ENCODE results near the gene NRGN.

Gene NRGN

DNA sequence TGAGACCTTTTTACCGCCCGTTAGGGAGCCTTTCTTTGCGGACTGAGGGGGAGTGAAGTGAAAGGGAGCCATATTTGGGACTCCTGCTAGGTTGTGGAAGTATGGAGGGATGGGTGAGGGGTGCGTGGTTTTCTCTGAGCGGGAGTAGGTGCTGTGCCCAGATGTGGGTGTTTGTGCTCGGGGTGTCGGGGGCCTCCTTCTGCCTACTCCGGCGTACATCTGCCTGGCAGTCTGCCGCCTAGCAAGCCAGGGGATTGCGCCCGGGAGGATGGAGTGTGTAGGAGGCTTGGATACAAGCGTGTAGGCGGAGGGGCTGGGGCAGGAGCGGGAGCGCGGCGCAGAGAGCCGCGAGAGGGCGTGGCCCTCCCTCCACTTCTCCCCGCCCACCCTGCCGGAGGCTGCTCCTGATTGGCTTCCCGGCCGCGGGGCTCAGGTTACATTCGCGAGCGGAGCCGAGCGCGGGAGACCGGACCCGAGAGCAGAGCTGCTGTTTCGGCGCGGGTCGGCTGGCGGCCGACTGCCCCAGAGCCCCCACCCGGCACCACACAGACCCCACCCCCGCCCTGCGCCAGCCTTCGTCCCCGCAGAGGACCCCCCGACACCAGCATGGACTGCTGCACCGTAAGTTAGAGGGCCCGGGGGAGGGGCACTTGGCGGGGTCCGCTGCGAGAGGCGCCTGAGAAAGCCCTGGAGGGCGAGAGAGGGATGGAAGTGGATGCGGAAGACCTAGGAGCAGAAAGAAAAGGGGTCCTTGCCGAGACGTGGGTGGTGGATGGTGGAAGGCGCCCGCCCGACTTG is at the start of gene NRGN:
Gene NRGN, plus strand, starts transcription at position 464 of the 798 bp plus-strand sequence. Its CDS starts 143 bp downstream, at position 607.
- DNase-seq: peak; percentile 75

- DNase-seq: no peak
These were observed 46.6 kb upstream of the NRGN start for GRCh38 chr11:124693142-124693541.

GRCh38 chr11:124699547-124699946 is 40.2 kb upstream of the NRGN start:
- DNase-seq: no peak

DNA sequence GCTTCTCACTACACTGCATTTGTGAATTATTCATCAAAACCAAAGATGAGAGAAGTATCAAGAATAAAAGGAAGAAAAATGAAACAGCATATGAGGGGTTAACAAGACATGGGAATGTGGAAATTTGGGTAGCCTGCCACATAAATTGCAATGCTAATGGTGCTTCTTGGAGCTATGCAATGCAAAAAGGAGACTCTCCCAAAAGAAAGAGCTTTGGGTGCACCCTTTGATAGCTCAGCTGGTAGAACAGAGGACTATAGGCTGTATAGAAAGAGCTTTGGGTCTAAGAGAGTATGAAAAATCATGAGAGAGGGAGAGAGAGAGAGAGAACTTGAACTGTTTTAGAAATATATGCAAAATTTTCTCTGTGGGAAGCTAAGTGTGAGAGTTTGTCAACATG is 39.7 kb upstream of the NRGN start:
- DNase-seq: no peak

- no peak for DNase-seq
These were observed 31.9 kb upstream of the NRGN start for GRCh38 chr11:124707829-124708228.

DNA sequence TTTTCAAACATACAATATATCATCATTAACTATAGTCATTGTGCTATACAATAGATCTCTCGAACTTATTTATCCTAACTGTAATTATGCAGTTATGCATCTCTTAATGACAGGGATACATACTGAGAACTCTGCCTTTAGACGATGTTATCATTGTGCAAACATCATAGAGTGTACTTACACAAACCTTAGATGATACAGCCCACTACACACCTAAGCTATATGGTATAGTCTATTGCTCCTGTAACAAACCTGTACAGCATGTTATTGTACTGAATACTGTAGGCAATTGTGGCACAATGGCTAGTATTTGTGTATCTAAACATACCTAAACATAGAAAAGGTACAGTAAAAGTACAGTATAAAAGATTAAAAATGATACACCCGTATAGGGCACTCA is 27.4 kb upstream of the NRGN start:
- DNase-seq: no peak

DNA sequence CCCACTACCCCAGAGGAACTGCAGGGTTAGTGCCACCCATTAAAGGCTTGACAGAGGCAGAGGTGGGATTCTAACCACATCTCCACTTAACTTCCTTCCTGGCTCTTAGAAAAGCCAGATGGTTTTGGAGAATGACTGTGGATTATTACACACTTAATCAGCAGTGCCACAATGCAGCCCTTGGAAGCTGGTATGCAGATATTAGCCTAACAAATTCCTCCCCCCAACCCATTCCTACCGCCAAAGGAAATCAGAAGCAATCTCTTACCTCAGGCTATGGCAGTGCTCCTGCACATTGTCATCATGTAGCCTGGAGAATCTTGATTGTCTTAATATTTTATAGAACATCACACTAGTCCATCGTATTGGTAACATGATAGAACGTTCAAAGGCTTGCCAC is 23.2 kb upstream of the NRGN start:
- DNase-seq: no peak

- DNase-seq: no peak
These were observed 22.3 kb upstream of the NRGN start for GRCh38 chr11:124717421-124717785.

GRCh38 chr11:124717786-124718651 is 21.7 kb upstream of the NRGN start:
- DNase-seq: peak; percentile 34

- no peak for DNase-seq
These were observed 20.9 kb upstream of the NRGN start for GRCh38 chr11:124718801-124719200.

DNA sequence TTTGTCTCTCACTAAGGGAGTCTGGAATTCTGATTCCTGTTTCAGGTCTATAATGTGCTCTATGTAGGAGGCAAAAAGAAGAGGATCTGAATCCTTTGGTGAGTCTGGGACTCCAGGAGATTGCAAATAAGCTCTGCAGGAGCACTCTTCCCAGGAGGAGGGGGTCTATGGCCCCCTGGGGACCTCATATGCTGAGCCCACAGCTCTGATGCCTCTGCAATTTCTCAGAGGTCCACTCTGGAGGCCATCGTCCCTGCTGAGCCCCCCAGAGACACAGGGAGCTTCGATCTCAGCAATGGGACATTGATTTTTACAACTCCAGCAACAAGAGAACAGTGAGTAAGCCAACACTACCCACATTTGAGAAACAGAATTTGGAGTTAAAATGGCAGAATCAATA is 20.2 kb upstream of the NRGN start:
- DNase-seq: no peak

GRCh38 chr11:124722176-124722575 is 17.6 kb upstream of the NRGN start:
- DNase-seq: no peak

- no peak for DNase-seq
These were observed 14.6 kb upstream of the NRGN start for GRCh38 chr11:124724979-124725718.

DNA sequence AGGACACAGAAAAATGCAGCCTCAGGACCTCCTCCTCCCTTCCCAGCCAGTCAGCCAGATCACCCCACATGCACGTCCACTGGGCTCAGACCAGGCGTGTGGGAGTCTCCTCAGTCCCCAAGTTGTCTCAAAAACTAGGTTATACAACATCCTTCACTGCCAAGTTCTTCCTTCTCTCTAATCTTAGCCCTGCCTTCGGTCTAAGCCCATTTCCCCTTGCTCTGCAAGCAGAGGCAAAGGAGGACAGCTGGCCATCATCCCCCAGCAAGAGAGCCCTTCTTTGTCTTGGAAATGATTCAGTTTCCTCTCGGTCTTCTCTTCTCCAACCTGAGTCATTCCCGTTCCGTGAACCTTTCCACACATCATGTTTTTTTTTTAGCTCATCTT is 14.0 kb upstream of the NRGN start:
- peak; percentile 34 for DNase-seq

DNA sequence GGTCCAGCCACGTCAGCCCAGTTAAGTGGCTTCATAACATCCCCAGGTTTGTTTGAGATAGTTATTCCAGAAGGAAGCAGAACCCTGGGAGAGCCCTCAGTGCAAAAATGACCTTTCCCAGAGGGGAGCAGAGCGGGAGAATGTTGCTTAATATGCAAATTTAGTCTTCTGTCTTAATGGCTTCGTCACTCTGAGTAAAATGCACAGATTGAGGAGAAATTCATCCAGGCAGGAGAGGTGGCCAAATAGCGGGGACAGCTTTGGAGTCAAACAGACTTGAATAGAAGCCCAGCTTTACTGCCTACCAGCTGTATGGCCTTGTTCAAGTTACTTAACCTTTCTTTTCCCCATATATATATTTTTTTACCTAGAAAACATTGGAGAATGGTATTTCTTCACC is 12.3 kb upstream of the NRGN start:
- no peak for DNase-seq

- DNase-seq: no peak
These were observed 11.6 kb upstream of the NRGN start for GRCh38 chr11:124728134-124728533.

- DNase-seq: no peak
These were observed 10.2 kb upstream of the NRGN start for GRCh38 chr11:124729571-124729970.

GRCh38 chr11:124732230-124732629 is 7.5 kb upstream of the NRGN start:
- no peak for DNase-seq

- DNase-seq: no peak
These were observed 3.0 kb upstream of the NRGN start for GRCh38 chr11:124736736-124737135.

- no peak for DNase-seq
These were observed 2.0 kb upstream of the NRGN start for GRCh38 chr11:124737638-124738305.

DNA sequence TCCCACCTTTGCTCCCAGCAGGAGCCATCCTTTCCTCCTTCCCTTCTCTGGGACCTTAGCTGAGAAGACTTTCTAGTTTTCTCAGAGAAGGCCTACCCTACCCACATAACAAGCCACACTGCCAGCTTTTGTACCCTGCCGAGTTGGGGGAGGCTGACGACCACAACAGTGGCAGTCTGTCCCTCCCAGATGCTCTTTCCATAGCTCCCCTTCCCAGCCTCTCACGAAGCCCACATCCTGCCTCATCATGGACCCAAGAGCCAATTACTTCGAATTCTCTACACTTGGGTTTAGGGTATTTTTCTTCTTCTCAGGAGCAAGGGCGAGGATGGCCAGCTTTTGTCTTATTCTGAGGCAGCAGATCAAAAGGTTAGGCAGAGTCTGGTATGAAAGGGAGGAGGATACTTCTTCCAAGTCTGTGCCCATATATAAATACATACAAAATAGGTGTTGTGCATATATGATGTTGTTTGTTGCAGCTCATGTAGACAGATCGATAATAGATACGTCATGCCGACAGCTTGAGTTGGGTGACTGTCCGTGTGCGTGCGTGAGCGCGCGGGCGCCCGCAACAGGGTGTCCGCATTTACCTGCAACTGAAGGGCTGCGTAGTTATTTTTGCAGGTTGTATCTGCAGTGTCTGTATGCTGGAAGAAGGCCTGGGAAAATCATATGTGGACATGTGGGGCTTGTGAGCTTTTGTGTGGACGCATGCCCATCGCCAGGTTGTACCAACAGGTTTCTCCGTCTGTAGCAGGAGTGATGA is 846 bp upstream of the NRGN start:
- DNase-seq: no peak

DNA sequence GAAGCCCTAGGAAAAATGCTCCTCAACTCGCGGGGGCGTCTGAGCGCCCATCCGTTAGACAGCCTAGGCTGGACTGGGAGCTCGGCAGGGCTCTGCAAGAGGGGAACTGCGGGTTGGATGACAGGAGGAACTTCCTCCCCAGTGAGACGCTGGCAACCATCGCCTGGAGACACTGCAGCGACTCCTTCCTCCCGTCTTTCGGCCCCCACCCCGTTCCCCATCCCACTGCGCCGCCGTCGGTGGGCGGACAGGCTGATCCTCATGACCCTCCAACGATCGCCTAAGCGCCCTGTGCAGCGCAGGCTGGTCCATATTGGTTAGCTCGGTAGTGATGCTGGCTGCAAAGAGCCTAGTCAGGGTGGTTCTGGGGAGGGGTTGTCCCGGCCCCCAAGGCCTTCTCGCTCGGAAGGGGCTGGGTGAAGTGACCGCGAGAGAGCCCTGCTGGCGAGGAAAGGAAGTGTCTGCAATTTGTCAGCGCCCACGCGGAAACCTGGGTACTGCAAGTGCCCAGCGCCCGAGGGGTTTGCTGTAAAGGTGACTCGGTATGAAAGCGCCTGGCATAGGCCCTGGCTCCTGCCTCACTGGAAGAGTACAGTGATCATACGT is 638 bp downstream of the NRGN start:
- no peak for DNase-seq
